Suprapubic skin (tissue), 4 donors: ENCODE data around the gene VWA7. TPM values are rescaled to one million over a fixed set of nuclear protein-coding genes. Genes with fewer than 3 reads are reported as not detected.

ENCODE experiments used
- DNase-seq, 2 donors: peaks; one replicate each; pipeline ENCODE4 v3.0.0-alpha.2; 2019; ENCODE audit warnings: low spot score in 2 of 2
- H3K27ac ChIP-seq: fragments of 200-600 bp; sonication (generic); one replicate; pipeline ENCODE4 v1.5.1; 2019
- H3K27me3 ChIP-seq: fragments of 200-600 bp; sonication (generic); one replicate; pipeline ENCODE4 v1.5.1; 2019
- H3K36me3 ChIP-seq: fragments of 200-600 bp; sonication (generic); one replicate; pipeline ENCODE4 v1.5.1; 2019
- H3K4me1 ChIP-seq: fragments of 200-600 bp; sonication (generic); one replicate; pipeline ENCODE4 v1.5.1; 2019
- H3K4me3 ChIP-seq: fragments of 200-600 bp; sonication (generic); one replicate; pipeline ENCODE4 v1.5.1; 2019; ENCODE audit warnings: mild to moderate bottlenecking
- H3K9me3 ChIP-seq: fragments of 200-600 bp; sonication (generic); one replicate; pipeline ENCODE4 v1.5.1; 2019
- EP300 ChIP-seq: sonication (generic); formaldehyde crosslinking; IDR thresholded peaks from one replicate; pipeline ENCODE4 v1.6.1; 2017; ENCODE audit warnings: antibody characterized with exemption
- POLR2A ChIP-seq, 2 donors: fragments of 450-650 bp; IDR thresholded peaks; one replicate each; pipeline ENCODE4 v1.6.1; 2017; ENCODE audit warnings: antibody characterized with exemption in 2 of 2, mild to moderate bottlenecking in 2 of 2, moderate library complexity in 2 of 2
- POLR2AphosphoS5 ChIP-seq, 3 donors: sonication (generic); formaldehyde crosslinking; IDR thresholded peaks; one replicate each; pipeline ENCODE4 v1.6.1; 2017; ENCODE audit warnings: antibody characterized with exemption in 3 of 3
- WGBS: methylation state at CpG from one replicate; pipeline ENCODE4 v1.1.5; 2018; 5-methylcytosine and 5-hydroxymethylcytosine counted together
- total RNA-seq, 4 donors: library from RNA; depleted of rRNA; stranded (reverse); fragments of >200 nt; gene quantifications; one replicate each; pipeline ENCODE4 v1.1.0, GENCODE V29; 2016
- TF ChIP-seq, protein P1 (sequence below), 2 donors: fragments of 200-600 bp in 1 of 2; fragments of 450-650 bp in 1 of 2; sonication (generic) in 1 of 2; IDR thresholded peaks; one replicate each; pipeline ENCODE4 v1.5.1; 2016 to 2019; ENCODE audit warnings: antibody characterized with exemption in 2 of 2, mild to moderate bottlenecking in 1 of 2, moderate library complexity in 1 of 2

The VWA7 gene
- total RNA-seq, 4 donors from 2014 or later = 1.3 to 3.3 (median 2.3) TPM

DNA sequence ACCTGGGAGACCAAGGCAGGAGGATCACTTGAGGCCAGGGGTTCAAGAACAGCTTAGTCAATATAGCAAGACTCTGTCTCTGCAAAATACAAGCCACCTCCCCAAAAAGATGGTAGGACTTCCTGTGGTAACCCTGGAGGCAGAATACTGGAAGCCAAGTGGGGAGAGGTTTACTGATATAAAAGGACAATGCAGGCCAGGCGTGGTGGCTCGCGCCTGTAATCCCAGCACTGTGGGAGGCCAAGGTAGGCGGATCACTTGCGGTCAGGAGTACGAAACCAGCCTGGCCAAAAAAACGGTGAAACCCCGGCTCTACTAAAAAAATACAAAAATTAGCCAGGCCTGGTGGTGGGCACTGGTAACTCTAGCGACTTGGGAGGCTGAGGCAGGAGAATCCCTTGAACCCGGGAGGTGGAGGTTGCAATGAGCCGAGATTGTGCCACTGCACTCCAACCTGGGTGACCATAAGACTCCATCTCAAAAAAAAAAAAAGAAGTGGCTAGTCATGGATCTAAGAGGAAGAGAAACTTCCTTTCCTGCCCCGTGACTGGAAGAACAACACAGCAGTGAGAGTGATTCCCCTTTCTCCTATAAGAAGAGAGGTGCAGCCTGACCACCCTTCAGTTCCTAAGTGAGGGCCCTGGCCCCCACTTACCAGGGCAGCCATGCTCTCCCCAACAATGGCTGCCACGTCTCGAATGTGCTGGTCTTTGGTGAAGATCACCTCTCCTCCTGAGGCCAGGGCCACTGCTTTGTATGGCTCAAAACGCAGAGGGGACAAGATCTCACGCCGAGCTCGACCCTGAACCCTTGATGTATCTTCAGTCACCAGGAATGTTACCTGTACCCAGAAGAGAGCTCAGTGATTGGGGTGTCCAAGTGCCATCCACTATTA lies 8.5 kb downstream of the VWA7 start:
- no peak for TF ChIP-seq POLR2A (IDR thresholded peaks at IDR 0.05)
- TF ChIP-seq EP300 = no peak
- TF ChIP-seq POLR2AphosphoS5 (IDR thresholded peaks at IDR 0.05) = no peak
- TF ChIP-seq, protein P1, sequence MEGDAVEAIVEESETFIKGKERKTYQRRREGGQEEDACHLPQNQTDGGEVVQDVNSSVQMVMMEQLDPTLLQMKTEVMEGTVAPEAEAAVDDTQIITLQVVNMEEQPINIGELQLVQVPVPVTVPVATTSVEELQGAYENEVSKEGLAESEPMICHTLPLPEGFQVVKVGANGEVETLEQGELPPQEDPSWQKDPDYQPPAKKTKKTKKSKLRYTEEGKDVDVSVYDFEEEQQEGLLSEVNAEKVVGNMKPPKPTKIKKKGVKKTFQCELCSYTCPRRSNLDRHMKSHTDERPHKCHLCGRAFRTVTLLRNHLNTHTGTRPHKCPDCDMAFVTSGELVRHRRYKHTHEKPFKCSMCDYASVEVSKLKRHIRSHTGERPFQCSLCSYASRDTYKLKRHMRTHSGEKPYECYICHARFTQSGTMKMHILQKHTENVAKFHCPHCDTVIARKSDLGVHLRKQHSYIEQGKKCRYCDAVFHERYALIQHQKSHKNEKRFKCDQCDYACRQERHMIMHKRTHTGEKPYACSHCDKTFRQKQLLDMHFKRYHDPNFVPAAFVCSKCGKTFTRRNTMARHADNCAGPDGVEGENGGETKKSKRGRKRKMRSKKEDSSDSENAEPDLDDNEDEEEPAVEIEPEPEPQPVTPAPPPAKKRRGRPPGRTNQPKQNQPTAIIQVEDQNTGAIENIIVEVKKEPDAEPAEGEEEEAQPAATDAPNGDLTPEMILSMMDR (IDR thresholded peaks at IDR 0.05) = no peak
- no peak for DNase-seq
- Histone ChIP-seq H3K9me3 (no peaks in the 10 kb centered on the region), H3K4me3 (no peak overlapping the region), H3K27me3 (no peaks in the 10 kb centered on the region), H3K27ac (no peak overlapping the region), H3K36me3 (no peaks in the 10 kb centered on the region), H3K4me1 (peaks cover 20% of the 10 kb centered on the region)
- WGBS = 89% methylated on average over 18 of the region's 18 CpGs

DNA sequence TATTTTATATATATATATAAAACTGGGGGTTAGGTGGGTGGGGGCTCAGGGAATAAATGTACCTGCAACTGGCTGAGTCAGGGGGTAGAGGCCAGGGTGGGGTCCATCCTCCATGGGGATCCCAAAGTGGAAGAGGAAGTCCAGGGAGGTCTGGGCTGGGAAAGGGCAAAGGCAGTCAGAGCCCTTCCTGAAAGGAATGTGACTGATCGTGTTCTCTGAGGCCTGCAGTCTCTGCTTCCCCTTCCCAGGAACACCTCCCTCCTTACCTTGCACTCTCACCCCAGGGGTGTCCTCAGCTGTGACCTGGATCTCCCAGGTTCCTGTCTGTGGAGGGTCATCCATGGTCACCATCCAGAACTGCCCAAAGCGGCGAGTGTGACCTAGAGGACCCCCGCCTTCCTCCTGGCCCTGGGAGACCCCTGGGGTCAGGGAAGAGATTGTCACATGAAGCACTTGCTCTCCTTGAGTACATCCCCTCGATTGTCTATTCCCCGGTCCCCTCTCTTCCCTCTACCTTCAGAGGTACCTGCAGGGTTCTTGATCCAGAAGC lies 10.0 kb downstream of the VWA7 start:
- 84% methylated on average over 5 of the region's 6 CpGs for WGBS
- H3K9me3 ChIP-seq = no peaks in the 10 kb centered on the region

DNA sequence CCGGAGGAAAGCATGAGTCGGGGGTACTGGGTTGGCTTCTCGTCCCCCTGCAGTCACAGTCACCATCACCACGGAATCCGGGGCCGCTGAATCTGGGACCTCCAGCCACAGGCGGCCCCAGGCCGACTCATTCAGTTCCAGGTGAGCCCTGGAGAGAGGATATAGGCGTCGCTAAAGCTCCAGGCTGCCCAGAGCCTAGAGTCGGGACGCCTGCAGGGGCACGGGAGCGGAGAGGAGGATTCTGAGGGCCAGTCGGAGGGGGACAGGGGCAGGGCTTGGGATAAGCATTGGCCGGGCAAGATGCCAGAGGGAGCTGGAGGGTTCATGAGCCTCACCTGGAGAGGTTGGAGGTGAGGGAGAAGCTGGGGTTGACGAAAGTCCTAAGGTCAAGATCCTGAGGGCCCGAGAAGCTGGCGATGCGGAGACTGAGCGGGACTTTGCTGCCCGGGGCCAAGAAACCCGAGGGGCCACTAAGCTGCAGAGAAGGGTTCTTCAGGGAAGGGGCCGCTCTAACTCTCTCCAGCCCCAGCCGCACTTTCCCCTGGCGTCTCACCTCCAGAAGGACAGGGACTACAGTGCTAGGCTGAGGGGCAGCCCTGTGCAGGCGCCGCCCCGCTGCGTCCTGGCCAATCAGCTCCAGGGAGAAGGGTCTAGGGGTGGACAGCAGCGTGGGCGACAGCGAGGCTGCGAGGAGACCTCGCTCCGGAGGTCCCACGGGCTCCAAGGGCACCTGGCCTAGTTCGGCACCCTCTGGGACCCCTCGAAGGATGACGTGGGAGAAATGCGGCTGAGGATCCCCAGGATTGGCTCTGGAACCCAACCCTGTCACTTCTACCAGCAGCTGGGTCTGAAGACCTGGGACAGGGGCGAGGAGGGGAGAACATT lies 11.0 kb downstream of the VWA7 start:
- DNase-seq = no peak
- 63% methylated on average over 17 of the region's 42 CpGs for WGBS
- TF ChIP-seq, protein P1 (IDR thresholded peaks at IDR 0.05) = no peak
- TF ChIP-seq EP300 (no peak), POLR2A (IDR thresholded peaks at IDR 0.05) (no peak), POLR2AphosphoS5 (IDR thresholded peaks at IDR 0.05) (no peak)
- Histone ChIP-seq H3K9me3 (no peaks in the 10 kb centered on the region), H3K27me3 (no peaks in the 10 kb centered on the region), H3K4me1 (peaks cover 26% of the 10 kb centered on the region), H3K4me3 (peak overlapping the region; percentile 15), H3K27ac (no peak overlapping the region), H3K36me3 (peaks cover 8% of the 10 kb centered on the region)

More for the DNA sequence above, 10.0 kb downstream of the VWA7 start:
- H3K27ac ChIP-seq = no peak overlapping the region
- TF ChIP-seq, protein P1 (IDR thresholded peaks at IDR 0.05) = no peak
- no peak for TF ChIP-seq POLR2AphosphoS5 (IDR thresholded peaks at IDR 0.05)
- TF ChIP-seq POLR2A (IDR thresholded peaks at IDR 0.05) = no peak
- TF ChIP-seq EP300 = no peak
- H3K4me1 ChIP-seq = peaks cover 26% of the 10 kb centered on the region
- no peak for DNase-seq
- H3K27me3 ChIP-seq = no peaks in the 10 kb centered on the region
- H3K4me3 ChIP-seq = no peak overlapping the region
- H3K36me3 ChIP-seq = no peaks in the 10 kb centered on the region

DNA sequence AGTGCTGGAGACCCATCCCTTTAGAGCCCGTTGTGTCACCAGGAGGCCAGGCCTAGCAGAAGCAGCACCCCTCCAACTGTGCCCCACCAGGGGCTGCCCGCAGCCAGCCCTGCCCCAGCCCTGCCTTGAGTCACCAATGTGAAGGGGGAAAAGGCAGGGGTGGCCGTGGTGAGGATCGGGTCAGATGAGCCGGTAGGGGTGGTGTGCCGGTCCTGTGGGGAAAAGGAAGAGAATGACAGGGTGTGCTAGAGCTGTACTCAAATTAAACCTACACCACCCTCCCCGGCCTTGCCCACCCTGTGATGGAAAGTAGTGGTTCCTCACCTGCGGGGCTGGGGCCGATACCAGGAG lies 11.6 kb downstream of the VWA7 start:
- no peak overlapping the region for H3K4me3 ChIP-seq
- DNase-seq = no peak
- no peaks in the 10 kb centered on the region for H3K9me3 ChIP-seq
- H3K4me1 ChIP-seq = peaks cover 26% of the 10 kb centered on the region
- WGBS = 78% methylated on average over 6 of the region's 9 CpGs
- peaks cover 12% of the 10 kb centered on the region for H3K36me3 ChIP-seq
- no peak for TF ChIP-seq POLR2AphosphoS5 (IDR thresholded peaks at IDR 0.05)
- TF ChIP-seq, protein P1 (IDR thresholded peaks at IDR 0.05) = no peak
- no peak for TF ChIP-seq EP300
- TF ChIP-seq POLR2A (IDR thresholded peaks at IDR 0.05) = no peak
- H3K27me3 ChIP-seq = no peaks in the 10 kb centered on the region
- no peak overlapping the region for H3K27ac ChIP-seq
